SU-DHL-6 (cell line): ENCODE results near the gene NEU1.

ENCODE experiments used
- H2AFZ ChIP-seq: fragments of 200-600 bp; sonication (generic); 2 replicates; pipeline ENCODE4 v1.6.1; 2014; ENCODE audit warnings: low read depth, mild to moderate bottlenecking, moderate library complexity, mixed read lengths, antibody characterized with exemption, low read length; ENCODE audit not compliant: severe bottlenecking
- H3F3A ChIP-seq: fragments of 200-600 bp; shearing (Covaris generic); 2 replicates; pipeline ENCODE4 v1.6.0; 2016; ENCODE audit warnings: antibody characterized with exemption, mild to moderate bottlenecking; ENCODE audit not compliant: insufficient read depth
- H3K27ac ChIP-seq: fragments of 200-600 bp; sonication (generic); 2 replicates; pipeline ENCODE4 v1.5.1; 2016; ENCODE audit warnings: low read depth, mild to moderate bottlenecking, low read length, moderate library complexity, mixed read lengths
- H3K27me3 ChIP-seq: fragments of 200-600 bp; sonication (generic), shearing (Covaris generic); 2 replicates; pipeline ENCODE4 v1.6.0; 2014; ENCODE audit warnings: mild to moderate bottlenecking, low read length
- H3K36me3 ChIP-seq: fragments of 200-600 bp; sonication (generic); 2 replicates; pipeline ENCODE4 v1.6.1; 2014; ENCODE audit warnings: mild to moderate bottlenecking, low read length, mixed read lengths
- H3K4me2 ChIP-seq: fragments of 300-600, 200-600 bp; shearing (Covaris generic), sonication (generic); 2 replicates; pipeline ENCODE4 v1.6.0; 2014; ENCODE audit warnings: low read length, low read depth, mild to moderate bottlenecking; ENCODE audit not compliant: poor library complexity, severe bottlenecking
- H3K4me3 ChIP-seq: fragments of 200-600 bp; sonication (generic); 2 replicates; pipeline ENCODE4 v1.5.1; 2014; ENCODE audit warnings: antibody characterized with exemption, low read length, mild to moderate bottlenecking, mixed read lengths; ENCODE audit not compliant: insufficient read depth, poor library complexity, severe bottlenecking
- H3K79me2 ChIP-seq: fragments of 200-600 bp; sonication (generic); 2 replicates; pipeline ENCODE4 v1.6.1; 2014; ENCODE audit warnings: mild to moderate bottlenecking, low read length, moderate library complexity; ENCODE audit not compliant: insufficient read depth
- H3K9ac ChIP-seq: fragments of 200-600 bp; sonication (generic); 2 replicates; pipeline ENCODE4 v1.7.0; 2014; ENCODE audit warnings: mild to moderate bottlenecking, low read length
- H3K9me2 ChIP-seq: fragments of 200-600 bp; sonication (generic); replicated peaks from 2 replicates; pipeline ENCODE4 v1.6.1; 2014; ENCODE audit warnings: low read length; ENCODE audit not compliant: insufficient read depth
- H3K9me3 ChIP-seq: fragments of 200-600 bp; sonication (generic); 2 replicates; pipeline ENCODE4 v1.6.1; 2014; ENCODE audit warnings: low read length, mixed read lengths; ENCODE audit not compliant: insufficient read depth
- H4K20me1 ChIP-seq: fragments of 200-600 bp; sonication (generic); 2 replicates; pipeline ENCODE4 v1.6.1; 2014; ENCODE audit warnings: low read depth, mild to moderate bottlenecking, antibody characterized with exemption, low read length, moderate library complexity, mixed read lengths
- CTCF ChIP-seq: fragments of 200-600 bp; sonication (generic); IDR thresholded peaks from one replicate; pipeline ENCODE4 v1.5.1; 2017; ENCODE audit warnings: antibody characterized with exemption, mild to moderate bottlenecking, low read length, moderate library complexity; ENCODE audit not compliant: insufficient read depth, poor library complexity, severe bottlenecking
- EZH2phosphoT487 ChIP-seq: fragments of 200-600 bp; sonication (generic), shearing (Covaris generic); conservative IDR thresholded peaks from 2 replicates; pipeline ENCODE4 v1.6.1; 2018; ENCODE audit warnings: mild to moderate bottlenecking, antibody characterized with exemption, low read length, moderate library complexity, mixed read lengths

The NEU1 gene

DNA sequence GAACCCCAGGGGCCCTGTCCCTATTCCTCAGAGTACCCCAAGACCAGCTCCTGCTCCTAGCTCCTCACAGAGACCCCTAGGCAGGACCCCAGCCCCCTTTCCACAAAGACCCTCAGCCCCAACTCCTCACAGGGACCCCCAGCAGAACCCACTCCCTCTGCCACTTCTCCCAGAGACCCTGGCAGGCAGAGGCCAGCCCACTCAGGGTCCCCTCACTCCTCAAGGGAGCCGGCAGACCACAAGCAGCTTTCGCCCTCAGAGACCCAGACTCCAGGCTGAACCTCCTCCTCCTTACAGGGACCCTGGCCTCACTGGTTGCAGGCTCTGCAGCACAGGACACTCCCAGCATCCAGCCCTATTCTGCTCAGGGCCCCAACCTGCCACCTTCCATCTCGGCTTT lies 15.6 kb upstream of the NEU1 start:
- Histone ChIP-seq H3F3A (no peaks in the 10 kb centered on the region), H3K4me3 (no peak overlapping the region), H3K27me3 (no peaks in the 10 kb centered on the region), H3K9me3 (no peaks in the 10 kb centered on the region), H3K79me2 (no peaks in the 10 kb centered on the region), H2AFZ (no peak overlapping the region), H3K9me2 (no peaks in the 10 kb centered on the region), H3K9ac (no peak overlapping the region), H4K20me1 (no peaks in the 10 kb centered on the region), H3K36me3 (no peaks in the 10 kb centered on the region), H3K4me2 (no peak overlapping the region), H3K27ac (no peak overlapping the region)
- TF ChIP-seq EZH2phosphoT487 (no peak), CTCF (no peak)

GRCh38 chr6:31877651-31878161 lies 15.1 kb upstream of the NEU1 start:
- Histone ChIP-seq H3K9me2 (no peaks in the 10 kb centered on the region), H3K9ac (no peak overlapping the region), H3F3A (no peaks in the 10 kb centered on the region), H3K4me3 (no peak overlapping the region), H3K36me3 (no peaks in the 10 kb centered on the region), H3K27ac (no peak overlapping the region), H3K9me3 (no peaks in the 10 kb centered on the region), H3K27me3 (no peaks in the 10 kb centered on the region), H2AFZ (no peak overlapping the region), H4K20me1 (no peaks in the 10 kb centered on the region), H3K79me2 (no peaks in the 10 kb centered on the region), H3K4me2 (no peak overlapping the region)
- TF ChIP-seq EZH2phosphoT487 (no peak), CTCF (no peak)

DNA sequence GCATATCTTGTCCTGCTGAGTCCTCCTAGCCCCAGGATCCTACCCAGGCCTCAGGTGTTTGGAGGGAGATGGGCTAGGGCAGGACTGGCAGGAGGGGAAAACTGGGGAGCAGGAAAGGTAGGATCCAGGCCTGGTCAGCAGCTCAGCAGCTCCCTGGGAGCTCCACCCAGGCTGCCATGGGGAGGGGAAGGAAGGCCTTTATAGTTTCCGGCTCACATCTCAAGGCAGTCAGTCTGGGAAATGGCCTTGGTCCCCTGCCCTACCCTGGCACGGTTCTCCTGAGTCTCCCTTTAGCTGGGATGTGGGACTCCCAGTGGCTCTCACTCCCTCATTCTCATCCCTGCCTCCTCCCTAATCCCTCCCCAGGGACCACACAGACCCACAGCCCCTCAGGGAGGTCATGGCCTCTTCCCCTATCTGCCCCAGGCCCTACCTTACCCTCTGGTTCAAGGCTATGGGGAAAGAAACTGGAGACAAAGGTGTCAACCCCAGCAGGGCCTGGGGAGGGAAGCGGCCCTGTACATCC lies 14.6 kb upstream of the NEU1 start:
- H3K9me3 ChIP-seq = no peaks in the 10 kb centered on the region
- no peaks in the 10 kb centered on the region for H3K27me3 ChIP-seq
- no peaks in the 10 kb centered on the region for H4K20me1 ChIP-seq
- no peak overlapping the region for H3K9ac ChIP-seq
- no peak for TF ChIP-seq CTCF
- no peak for TF ChIP-seq EZH2phosphoT487
- H3K79me2 ChIP-seq = no peaks in the 10 kb centered on the region
- no peak overlapping the region for H3K27ac ChIP-seq
- no peaks in the 10 kb centered on the region for H3K36me3 ChIP-seq
- no peaks in the 10 kb centered on the region for H3F3A ChIP-seq
- no peak overlapping the region for H3K4me3 ChIP-seq
- H2AFZ ChIP-seq = no peak overlapping the region
- H3K4me2 ChIP-seq = no peak overlapping the region
- no peaks in the 10 kb centered on the region for H3K9me2 ChIP-seq
